Chondrocyte (in vitro differentiated cells): ENCODE results near the gene VGF. TPM values are rescaled to one million over a fixed set of nuclear protein-coding genes. Genes with fewer than 3 reads are reported as not detected.

Experiments
- DNase-seq: peaks from one replicate; pipeline ENCODE4 v3.0.0; 2021; ENCODE audit warnings: mixed read lengths, low spot score
- H3K27ac Mint-ChIP-seq: one replicate; pipeline ENCODE4 v1.8.0; 2021; ENCODE audit warnings: mild to moderate bottlenecking, moderate library complexity, mixed read lengths; ENCODE audit not compliant: unreplicated experiment
- H3K27me3 Mint-ChIP-seq: 2 replicates; pipeline ENCODE4 v1.8.0; 2021; ENCODE audit warnings: low read depth, mixed read lengths
- H3K36me3 Mint-ChIP-seq: 2 replicates; pipeline ENCODE4 v1.8.0; 2021; ENCODE audit warnings: low read depth, mixed read lengths
- H3K4me1 Mint-ChIP-seq: 2 replicates; pipeline ENCODE4 v1.8.0; 2021; ENCODE audit warnings: low read depth, mild to moderate bottlenecking, mixed read lengths
- H3K4me3 Mint-ChIP-seq: one replicate; pipeline ENCODE4 v1.8.0; 2021; ENCODE audit warnings: mild to moderate bottlenecking, moderate library complexity, mixed read lengths; ENCODE audit not compliant: unreplicated experiment
- H3K9me3 Mint-ChIP-seq: 2 replicates; pipeline ENCODE4 v1.8.0; 2021; ENCODE audit warnings: low read depth, mixed read lengths
- CTCF ChIP-seq: fragments of 200-600 bp; sonication (generic); IDR thresholded peaks from 2 replicates; pipeline ENCODE4 v1.5.0; 2021; ENCODE audit warnings: antibody characterized with exemption, mild to moderate bottlenecking, moderate library complexity
- total RNA-seq: library from RNA; stranded (reverse); gene quantifications from 3 replicates; pipeline ENCODE4 v1.2.1, GENCODE V29; 2021

VGF gene
- total RNA-seq, 1 donor from 2014 or later = 0.22 TPM

- Mint-ChIP-seq H3K4me1 (peaks cover 97% of the 10 kb centered on the region), H3K27ac (peak overlapping the region; percentile 97), H3K4me3 (peak overlapping the region; percentile 91), H3K9me3 (no peaks in the 10 kb centered on the region), H3K36me3 (peaks cover 72% of the 10 kb centered on the region), H3K27me3 (no peaks in the 10 kb centered on the region)
- no peak for TF ChIP-seq CTCF
- DNase-seq = no peak
These were observed 35.7 kb downstream of the VGF start for GRCh38 chr7:101129603-101130117.

- Mint-ChIP-seq H3K4me1 (peaks cover 93% of the 10 kb centered on the region), H3K36me3 (peaks cover 59% of the 10 kb centered on the region), H3K9me3 (no peaks in the 10 kb centered on the region), H3K27ac (peak overlapping the region; percentile 97), H3K27me3 (no peaks in the 10 kb centered on the region), H3K4me3 (peak overlapping the region; percentile 91)
- TF ChIP-seq CTCF = no peak
- no peak for DNase-seq
These were observed 37.1 kb downstream of the VGF start for GRCh38 chr7:101128040-101128834.

- no peak for DNase-seq
- Mint-ChIP-seq H3K27me3 (no peaks in the 10 kb centered on the region), H3K4me1 (peaks cover 93% of the 10 kb centered on the region), H3K36me3 (peaks cover 52% of the 10 kb centered on the region), H3K4me3 (peak overlapping the region; percentile 91), H3K9me3 (no peaks in the 10 kb centered on the region), H3K27ac (peak overlapping the region; percentile 97)
- TF ChIP-seq CTCF = no peak
These were observed 37.8 kb downstream of the VGF start for GRCh38 chr7:101127460-101128039.

GRCh38 chr7:101126651-101127459 lies 38.5 kb downstream of the VGF start, which contains the start of gene SERPINE1:
TSS of gene SERPINE1 (plus strand) at chr7:101127104. CDS start at chr7:101128394, 1,290 bp downstream.
- Mint-ChIP-seq H3K4me3 (peak within 1 kb of the TSS; percentile 91), H3K4me1 (peaks cover 93% of the 10 kb centered on the region), H3K27ac (peak within 1 kb of the TSS; percentile 97), H3K9me3 (no peaks in the 10 kb centered on the region), H3K36me3 (peaks cover 45% of the 10 kb centered on the region), H3K27me3 (no peaks in the 10 kb centered on the region)
- TF ChIP-seq CTCF = peak; percentile 68
- peak; percentile 99 for DNase-seq
